Measurements from ENCODE around the gene ADGRF1.
A peak's percentile ranks its signal among the peaks of the same experiment; 100 is the strongest.
"Not testable (repeated sequence)": the region's sequence is repeated elsewhere in the genome, so short reads cannot be mapped to it uniquely, and the experiment has no call there.

The ADGRF1 gene

DNA sequence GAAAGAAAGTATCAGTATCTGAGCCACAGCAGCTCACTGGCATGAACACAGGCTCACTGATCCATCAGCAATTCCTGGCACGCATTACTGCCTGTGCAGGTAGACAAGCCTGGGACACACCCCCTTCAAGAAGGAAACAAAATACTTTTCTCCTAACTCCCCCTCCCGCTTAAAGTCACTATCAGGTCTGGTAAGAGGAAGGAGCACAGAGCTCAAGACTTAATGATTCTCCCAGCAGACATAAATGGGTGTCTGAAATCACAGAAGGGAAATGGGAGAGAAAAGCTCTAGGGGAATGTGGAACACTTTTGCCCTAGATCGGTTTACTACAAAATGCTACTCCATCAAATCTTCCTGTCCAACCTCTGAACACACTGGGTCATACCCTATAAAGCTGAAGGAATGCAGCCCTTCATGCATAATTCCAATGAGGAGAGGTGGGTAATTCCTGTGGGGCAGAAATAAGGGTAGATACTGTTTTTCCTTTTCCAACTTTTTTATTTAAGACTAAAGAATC, at the start of gene ADGRF1:
Gene ADGRF1, minus strand, starts transcription at position 58 of the 517 bp plus-strand sequence. CDS start 13,271 bp downstream, outside the sequence.
- no peak for DNase-seq (ENCODE audit: low read depth)

- no peak for DNase-seq (ENCODE audit: low read depth)
Observed at GRCh38 chr6:47090881-47091280, 48.7 kb upstream of the ADGRF1 start.

DNA sequence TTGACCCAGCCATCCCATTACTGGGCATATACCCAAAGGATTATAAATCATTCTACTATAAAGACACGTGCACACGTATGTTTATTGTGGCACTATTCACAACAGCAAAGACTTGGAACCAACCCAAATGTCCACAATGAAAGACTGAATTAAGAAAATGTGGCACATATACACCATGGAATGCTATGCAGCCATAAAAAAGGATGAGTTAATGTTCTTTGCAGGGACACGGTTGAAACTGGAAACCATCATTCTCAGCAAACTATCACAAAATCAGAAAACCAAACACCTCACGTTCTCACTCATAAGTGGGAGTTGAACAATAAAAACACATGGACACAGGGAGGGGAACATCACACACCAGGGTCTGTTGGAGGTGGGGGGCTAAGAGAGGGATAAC, 47.3 kb upstream of the ADGRF1 start:
- DNase-seq (ENCODE audit: low read depth): not testable (repeated sequence)

GRCh38 chr6:47086051-47086770, 44.1 kb upstream of the ADGRF1 start:
- DNase-seq (ENCODE audit: low read depth): peak; percentile 75

DNA sequence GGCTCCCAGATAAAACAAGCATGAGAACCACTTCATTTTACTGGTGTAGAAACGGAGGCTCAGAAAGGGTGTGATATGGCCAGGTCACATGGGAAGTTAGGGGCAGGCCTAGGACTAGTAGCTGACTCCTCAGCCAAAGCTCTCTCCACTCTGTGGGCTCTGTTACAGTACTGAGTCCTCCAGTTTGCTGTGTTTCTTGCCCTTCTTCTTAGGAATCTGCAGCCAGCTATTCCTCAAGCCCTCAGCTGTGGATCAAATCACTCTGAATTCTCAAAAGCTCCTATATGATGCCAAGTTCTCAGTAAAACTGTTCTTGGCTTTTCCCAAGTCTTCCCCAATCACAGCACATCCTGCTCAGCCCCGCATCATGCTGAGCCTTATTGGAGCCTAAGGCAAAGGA, 42.5 kb upstream of the ADGRF1 start:
- peak; percentile 50 for DNase-seq (ENCODE audit: low read depth)

DNA sequence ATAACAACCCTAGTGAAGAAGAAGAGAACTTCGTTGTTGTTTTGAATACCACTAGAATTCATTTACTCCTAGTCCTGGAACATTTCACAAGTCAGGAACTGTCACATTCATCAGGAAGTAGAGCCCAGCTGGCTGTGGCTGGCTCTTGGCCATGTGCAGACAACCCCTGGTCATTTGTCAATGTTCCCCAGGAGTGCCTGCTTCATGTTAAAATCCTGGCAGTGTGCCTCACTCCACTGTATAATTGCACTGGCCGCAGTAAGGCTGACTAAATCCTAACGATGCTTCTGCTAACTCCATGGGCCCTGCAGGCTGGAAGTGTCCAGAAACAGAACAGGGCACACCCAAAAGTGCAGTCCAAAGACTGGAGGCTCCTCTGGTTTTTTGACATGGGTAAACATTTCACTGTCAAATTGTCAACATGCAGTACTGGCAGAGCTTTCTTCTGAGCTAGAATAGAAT, 41.5 kb upstream of the ADGRF1 start:
- peak; percentile 99 for DNase-seq (ENCODE audit: low read depth)

GRCh38 chr6:47080083-47080596, 38.0 kb upstream of the ADGRF1 start:
- DNase-seq (ENCODE audit: low read depth): no peak

DNA sequence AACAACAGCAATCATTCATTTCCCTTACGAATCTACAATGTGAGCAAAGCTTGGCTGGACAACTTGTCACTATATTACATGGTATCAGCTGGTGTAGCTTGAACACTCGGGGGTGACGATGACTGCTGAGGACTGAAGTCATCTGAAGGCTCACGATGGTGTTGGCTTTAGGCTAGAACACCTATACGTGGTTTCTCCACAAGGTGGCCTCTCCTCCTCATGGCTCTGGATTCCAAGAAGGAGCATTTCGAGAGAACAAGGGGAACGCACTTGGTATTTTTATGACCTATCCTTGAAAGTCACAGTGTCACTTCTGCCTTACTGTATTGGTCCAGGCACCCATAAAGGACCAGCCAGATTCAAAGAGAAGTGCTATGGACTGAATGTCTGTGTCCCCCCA, 37.5 kb upstream of the ADGRF1 start:
- DNase-seq (ENCODE audit: low read depth): no peak

DNA sequence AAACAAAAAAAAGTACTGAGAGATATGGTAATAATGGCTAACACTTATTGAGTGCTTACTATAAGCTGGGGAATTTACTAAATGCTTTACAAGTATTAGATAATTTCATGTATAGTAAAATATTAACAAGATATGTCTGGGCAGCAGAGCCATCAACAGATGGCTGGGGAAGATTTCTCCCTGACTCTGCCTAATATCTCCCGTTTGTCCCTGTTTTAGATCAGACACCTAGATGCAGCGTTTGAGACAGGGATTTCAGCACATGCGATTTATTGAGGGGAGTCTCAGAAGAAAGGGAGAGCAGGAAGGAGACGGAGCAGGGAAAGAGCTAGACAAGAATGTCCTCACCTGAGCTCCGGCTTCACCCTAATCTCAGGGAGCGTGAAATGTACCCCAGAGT, 36.9 kb upstream of the ADGRF1 start:
- DNase-seq (ENCODE audit: low read depth): no peak

DNA sequence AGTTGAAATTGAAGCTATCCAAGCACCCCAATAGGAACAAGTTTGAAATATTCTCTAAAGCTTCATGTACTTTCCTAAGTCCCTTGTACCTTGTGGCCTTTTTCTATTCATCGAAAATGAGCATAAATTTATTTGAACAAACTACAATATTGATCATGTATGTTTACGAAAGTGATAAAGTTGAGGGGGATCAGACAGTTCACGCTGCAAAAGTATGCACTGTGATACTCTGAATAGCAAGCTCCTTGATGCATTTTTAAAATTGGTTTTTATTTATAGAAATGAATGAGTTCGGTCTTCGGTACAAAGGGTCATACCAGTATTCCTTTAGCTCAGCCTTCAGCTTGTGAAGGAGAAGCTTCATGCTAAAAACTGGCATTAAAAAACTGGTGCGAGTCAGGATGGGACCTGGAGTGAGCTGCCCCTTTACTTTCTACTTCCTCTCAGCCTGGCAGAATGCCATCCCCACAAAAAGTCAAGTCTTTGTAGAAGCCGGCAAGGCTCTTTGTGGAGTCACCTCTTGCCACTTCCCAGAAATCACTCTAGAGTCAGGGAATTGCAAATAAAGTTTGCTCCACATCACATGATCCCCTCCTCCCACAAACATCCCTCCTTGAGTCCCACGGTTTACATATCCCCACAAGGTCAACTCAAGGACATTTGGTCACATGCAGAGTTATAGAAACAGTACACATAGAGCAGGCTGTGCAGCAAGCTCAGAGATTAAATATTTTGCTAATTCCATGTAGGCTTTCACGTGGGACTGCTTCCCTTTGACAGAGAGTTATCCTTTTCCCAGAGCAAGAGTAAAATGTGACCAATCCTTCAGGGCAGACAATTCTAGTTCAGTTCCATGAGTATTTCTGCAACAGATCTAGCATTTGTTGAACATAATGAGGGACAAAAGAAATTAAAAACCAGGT, 34.6 kb upstream of the ADGRF1 start:
- DNase-seq (ENCODE audit: low read depth): peak; percentile 42

DNA sequence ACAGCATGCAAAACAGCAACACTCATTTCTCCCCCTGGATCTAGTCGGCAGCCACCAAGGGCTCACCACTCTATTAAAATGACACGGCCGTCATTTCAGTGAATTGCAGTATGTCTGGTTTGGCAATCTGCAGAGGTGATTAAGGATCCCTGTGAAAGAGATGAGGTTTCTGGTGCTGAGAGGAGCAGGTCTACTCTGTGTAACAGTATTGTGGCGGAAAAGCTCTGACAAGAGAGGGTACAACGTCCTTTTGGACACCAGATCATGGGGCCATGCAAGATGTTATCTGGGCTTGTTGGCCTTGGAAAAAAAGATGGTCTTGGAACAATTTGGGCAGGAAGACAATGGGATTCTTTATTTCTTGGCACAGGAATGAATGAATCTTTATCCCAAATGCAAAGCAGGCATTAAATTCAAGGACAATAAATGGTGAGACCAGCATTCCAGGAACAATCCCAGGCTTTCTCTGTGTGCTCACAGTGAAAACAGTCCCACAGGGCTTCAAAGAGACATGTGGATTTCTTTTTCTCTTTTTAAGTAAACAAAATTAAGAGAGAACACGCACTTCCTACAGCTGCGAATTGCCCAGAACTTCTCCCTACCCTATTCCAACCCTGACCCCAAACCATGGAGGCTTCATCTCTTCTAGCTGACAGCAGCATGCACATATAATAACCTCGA, 33.7 kb upstream of the ADGRF1 start:
- no peak for DNase-seq (ENCODE audit: low read depth)

DNA sequence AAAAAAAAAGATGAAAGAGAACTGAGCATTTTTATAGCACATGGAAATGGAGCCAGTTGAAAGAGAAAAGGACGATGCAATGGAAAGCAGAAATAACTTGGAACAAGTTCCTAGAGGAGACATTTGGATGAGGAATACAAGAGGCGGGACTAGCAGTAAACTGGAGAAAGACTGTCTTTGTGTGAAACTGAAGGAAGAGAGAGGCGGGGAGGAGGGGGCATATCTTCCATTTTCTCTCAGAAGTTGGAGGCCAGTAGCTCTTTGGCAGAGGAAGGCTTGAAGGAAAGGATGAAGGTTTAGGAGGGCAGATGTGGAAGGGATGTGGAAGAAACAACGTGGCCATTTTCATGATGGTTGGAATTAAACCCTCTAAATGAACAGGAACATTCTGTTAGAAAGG, 33.0 kb upstream of the ADGRF1 start:
- no peak for DNase-seq (ENCODE audit: low read depth)

DNA sequence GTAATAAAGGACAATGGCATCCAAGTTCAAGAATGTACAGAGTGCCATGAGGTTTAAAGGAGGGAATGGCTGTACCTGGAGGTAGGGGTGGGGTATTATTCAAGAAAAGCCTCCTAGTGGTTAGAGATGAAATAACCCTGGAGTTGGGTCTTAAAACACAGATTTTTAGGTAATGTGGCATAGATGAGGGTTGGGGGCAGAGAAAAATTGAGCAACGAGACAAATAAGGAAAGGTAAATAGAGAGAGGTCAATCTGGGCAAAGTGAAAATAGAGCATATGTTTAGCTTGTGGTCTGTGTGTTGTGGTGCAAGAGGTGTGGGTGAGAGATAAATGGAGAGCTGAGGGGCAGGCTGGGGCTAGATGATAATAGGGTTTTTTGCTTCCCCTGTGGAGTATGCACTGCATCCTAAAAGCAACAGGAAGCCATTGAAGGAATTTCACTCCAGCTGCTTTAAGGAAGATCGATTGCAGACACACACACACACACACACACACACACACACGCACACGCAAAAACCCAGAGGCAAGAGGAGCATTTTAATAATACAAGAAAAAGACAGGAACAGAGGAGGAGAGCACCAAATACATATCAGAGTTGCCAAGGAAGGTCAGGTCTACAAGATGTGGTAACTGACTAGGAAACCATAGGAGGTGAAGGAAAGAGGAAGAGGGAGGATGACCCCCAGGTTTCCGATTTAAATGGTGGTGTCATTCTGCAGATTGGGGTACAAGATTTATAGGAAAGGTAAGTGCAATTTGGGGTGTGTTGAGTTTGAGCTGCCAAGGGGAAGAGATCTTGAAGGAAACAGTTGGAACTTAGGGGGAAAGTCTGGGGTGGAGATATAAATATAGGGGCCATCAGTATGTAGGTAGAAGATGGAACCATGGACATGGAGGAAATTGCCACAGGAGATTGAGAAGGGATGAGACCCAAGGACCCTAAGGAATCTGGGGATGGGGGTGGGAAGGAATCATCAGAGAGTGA, 31.3 kb upstream of the ADGRF1 start:
- DNase-seq (ENCODE audit: low read depth): peak; percentile 21

DNA sequence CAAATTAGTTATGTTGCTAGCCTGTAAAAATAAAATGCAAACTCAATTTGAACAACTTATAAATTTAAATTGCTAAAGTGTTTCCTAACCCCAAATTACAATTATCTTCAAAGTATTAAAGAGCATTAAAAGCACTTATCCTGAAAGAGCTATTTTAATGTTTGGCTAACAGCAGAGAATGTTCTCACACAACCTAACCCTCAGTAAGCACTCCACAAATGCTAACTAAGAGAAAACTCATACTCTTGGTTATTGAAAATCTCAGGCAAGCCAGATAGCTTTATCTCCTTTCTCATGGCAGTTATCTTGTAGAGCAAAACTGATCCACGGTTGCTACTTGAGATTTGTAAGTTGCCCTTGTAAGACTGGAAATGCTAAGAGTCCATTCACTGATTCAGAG, 30.5 kb upstream of the ADGRF1 start:
- DNase-seq (ENCODE audit: low read depth): no peak

GRCh38 chr6:47071681-47072080, 29.5 kb upstream of the ADGRF1 start:
- no peak for DNase-seq (ENCODE audit: low read depth)

- no peak for DNase-seq (ENCODE audit: low read depth)
Observed at GRCh38 chr6:47070461-47070860, 28.3 kb upstream of the ADGRF1 start.

DNA sequence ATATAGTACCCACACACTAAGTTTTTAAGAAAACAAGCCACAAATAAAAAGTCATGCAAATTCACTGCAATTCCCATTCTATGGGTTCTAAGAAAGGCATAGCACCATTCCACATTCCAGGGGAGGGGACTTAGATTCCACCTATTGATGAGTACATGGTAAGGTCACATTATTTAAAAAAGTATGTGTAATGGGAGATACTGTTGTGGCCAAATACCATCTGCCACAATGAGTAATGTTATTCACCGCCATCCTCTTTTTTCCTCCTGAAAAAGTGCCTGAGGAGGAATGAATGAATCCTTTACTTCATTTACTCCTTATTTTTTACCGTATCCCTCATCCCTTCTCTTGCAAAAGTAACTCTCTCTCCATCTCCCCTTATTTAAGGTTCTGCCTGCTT, 27.0 kb upstream of the ADGRF1 start:
- no peak for DNase-seq (ENCODE audit: low read depth)

DNA sequence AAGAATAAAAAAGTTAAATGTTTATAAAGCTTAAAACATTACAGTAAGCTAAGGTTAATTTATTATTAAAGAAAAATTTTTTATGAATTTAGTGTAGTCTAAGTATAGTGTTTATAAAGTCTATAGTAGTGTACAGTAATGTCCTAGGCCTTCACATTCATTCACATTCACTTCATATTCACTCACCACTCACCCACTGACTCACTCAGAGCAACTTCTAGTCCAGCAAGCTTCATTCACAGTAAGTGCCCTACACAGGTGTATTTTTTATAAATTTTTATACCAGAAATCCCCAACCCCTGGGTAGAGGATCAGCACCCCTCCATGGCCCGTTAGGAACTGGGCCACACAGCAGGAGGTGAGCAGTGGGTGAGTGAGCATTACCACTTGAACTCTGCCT, 24.3 kb upstream of the ADGRF1 start:
- no peak for DNase-seq (ENCODE audit: low read depth)

DNA sequence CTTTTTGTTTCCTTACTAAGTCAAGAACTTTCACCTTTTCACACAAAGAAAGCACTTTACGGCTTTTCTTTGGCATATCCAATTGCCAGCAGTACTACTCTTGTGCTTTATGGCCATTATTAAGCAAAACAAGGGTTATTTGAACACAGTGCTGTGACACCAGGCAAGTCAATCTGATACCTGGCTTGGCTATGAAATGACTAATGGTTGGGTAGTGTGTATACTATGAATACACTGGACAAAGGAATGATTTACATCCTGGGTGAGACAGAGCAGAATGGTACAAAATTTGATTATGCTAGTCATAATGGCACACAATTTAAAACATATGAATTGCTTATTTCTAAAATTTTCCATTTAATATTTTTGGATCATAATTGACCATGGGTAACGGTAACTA, 22.1 kb upstream of the ADGRF1 start:
- DNase-seq (ENCODE audit: low read depth): no peak

- no peak for DNase-seq (ENCODE audit: low read depth)
Observed at GRCh38 chr6:47062346-47062745, 20.2 kb upstream of the ADGRF1 start.

Measured in amniotic epithelial cell (primary cell).